Smooth muscle cell of the brain vasculature (primary cell): ENCODE data around the gene GPR3.

Source experiments
- DNase-seq: peaks from one replicate; pipeline ENCODE4 v3.0.0-alpha.2; 2012; ENCODE audit warnings: low read depth, low spot score

GPR3 gene

DNA sequence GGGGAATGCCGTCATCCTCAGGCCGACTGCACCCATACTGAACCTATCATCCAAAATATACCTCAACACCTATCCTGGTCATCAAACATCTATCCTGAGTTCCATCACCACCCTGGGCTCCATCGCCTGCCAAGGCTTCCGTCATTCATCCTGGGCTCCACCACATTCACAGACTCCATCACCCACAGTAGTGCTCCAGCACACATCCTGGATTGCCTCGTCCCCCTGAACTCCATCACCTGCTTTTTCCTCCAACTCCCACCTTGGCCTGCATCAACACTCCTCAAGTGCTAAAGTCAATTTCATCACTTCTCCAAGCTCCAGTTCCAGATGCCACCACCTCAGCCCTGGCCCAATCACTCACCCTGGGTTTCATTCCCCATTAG, 33.5 kb upstream of the GPR3 start:
- no peak for DNase-seq

DNA sequence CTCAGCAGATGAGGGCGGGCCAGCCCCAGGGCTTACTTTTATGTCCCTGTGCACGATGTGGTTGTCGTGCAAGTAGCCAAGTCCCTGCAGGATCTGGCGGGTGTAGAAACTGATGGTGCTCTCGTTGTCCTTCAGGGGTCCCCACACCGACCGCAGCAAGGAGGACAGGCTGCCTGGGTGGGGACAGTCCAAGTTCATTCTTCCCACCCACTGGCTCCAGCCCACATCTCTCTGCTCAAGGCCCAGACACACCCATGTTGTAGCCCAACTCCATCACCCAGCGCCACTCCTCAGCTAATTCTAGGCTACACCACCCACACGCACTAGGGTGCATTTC, 32.6 kb upstream of the GPR3 start:
- no peak for DNase-seq

DNA sequence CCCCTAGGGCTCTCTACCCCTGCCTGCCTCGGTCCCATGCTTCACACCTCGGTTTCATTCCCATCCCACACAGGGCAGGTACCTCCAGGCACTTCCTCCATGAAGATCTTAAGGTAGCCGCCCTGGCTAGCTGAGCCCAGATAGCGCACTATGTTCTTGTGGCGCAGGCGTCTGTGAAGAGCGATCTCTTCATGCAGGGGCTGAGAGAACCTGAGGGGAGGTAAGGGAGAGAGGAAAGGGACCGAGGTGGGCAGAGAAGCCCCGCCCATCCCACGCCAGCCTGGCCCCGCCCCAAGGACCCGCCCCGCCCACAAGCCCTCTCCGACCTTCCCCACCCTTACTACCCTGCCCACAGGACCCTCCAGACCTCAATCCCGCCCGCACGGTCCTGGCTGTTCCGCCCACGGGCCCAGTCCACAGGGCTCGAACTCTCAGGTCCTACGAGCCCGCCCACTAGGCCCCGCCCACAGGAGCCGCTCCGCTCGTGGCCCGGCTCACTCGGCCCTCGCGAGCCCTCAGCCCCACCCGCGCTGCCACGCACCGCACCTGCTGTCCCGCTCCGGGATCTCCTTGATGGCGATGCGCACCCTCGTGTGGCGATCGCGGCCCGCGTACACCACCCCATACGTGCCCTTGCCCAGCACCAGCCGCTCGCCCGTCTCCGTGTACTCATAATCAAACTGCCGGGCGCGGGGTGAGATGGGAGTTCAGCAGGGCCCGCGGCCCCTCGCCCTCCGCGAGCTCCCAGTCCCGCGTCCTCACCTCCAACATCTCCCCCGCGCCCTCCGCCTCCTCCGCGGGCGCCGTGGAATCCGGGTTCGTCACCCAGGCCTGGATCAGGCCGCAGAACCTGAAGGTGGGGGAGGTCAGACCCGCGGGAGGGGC, 32.0 kb upstream of the GPR3 start:
- DNase-seq = no peak

DNA sequence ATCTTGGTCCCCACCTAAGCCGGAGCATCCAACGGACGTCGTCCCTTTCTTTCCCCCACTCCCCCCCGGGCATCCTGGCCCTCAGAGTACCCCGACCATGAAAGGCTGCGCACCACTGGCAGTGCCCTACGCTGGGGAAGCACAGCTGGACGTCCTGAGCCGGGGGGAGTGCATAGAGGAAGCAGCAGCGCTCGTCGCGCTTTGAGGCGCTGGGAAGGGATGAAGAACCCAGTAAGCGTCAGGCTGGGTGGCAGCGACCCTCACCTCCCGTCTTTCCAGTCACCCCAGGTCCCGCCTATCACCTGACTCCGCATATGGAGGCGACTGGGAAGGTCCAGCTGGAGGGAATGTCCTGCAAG, 31.4 kb upstream of the GPR3 start:
- no peak for DNase-seq

DNA sequence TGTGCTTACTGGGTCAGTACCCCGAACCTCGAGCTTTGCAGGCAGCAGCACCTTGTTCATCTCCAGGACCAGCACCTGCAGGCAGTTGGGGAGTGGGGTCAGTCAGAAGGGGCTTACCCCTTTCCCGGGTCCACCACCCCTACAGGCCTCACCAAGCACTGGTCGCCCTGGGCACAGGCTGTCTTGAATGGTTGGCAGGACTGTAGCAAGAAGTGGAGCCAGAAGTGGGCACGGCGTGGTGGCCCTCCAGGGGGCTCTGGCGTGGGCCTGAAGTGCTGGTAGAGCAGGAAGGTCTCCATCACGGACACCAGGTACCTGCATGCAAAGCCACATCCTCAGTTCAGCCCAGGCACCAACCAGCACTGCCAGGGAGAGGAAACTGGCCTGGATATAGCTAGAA, 30.9 kb upstream of the GPR3 start:
- no peak for DNase-seq

DNA sequence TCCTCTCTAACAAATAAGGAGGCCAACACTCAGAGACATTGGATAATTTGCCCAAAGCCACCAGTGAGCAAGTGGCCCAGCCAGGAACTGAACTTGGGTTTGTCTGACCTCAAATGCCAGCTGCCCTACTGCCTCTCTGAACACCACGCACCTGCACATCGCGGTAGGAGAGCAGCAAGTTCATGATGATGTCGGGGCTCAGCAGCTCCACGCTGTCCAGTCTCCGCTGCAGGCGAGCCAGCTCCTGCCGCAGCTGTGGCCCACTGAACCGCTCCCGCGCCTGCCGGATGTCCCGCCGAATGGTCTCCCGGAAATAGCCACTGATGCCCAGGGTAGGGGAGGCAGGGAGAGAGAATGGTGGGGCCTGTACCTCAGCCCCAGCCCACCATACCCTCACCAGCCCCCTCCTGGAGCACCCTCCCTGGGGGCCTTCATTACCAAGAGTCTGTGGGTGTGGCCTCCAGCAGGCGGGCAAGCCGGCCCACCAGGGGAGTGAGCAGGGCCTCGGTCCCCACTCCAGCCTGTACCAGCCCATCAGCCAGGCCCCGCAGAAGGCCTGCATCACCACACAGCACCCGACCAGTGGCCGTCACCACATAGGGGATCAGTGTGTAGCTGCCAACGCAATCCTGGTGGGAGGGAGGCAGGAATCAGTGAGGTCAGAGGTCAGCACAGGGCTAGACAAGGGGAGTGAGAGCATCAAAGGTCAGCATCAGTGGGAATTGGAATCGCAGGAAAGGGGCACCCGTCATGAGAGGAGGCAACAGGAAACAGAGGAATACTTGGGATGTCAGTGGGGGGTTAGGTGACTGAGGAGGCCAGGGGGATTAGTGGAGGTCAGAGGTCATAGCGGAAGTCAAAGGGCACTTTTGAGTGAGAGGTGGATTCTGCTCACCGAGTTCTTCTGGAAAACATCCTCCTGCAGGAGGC, 28.4 kb upstream of the GPR3 start:
- DNase-seq = no peak

DNA sequence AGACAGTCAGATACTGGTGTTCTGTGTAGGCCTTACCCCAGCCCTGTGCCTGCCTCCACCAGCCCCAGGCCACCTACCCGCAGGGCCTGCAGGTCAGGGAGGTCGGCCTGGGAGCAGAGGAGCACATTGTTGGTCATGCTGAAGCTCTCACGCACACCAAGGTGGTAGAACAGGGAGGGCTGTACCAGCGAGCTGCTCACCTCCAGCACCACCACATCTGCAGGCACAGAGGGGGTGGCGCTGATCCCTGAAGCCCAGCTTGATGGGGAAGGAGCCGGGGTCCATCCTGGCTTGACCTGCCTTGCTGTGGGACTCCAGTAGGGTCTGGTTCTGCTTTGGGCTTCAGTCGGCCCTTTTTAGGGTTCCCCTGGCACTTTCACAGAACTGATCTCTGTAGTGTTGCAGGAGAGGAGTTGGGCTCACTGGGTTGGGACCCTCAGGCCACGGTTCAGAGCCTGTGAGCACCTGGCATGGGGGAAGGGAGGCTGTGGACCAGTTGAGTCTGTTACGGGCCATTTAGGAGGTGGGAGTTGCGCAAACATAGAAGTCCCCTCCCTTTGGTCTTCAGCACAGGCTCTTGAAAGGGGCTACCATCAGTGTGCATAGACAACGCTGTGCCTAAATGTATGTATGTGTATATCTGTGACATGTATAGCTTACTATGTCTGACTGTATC, 27.6 kb upstream of the GPR3 start:
- no peak for DNase-seq

DNA sequence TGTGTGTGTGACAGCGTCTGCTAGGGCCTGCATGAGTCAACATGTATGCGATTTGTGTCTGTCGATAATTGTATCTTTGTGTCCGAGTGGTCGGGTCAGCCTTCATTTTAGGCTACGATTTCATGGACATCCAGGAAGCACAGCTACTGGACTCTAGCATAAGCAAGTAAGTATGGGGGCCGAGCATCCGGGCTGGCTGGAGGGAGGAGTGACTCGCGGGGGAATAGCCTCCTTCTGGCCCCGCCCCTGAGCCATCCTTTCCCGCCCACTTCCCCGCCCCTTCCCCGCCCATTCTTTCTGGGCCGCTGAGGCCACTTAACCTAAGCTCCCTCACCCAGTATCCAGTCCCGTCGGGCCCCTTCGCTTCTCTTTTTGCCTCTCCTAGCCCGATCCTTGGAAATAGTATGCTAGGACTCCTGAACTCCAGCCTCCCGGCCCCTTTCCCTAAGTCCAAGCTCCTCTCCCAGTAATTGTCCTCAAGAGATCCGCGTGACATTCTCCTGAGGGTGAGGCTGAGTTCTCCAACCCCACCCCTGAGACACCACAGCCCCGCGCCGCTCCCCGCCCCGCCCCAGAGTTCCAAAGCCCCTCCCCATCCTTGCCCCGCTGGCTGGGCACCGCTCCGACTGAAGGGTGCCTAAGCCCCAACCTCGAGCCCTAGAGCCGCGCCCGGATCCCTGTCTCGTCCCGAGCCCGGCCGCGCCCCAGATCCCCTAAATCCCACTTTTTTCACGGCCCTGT, 26.9 kb upstream of the GPR3 start:
- DNase-seq = peak; percentile 78

DNA sequence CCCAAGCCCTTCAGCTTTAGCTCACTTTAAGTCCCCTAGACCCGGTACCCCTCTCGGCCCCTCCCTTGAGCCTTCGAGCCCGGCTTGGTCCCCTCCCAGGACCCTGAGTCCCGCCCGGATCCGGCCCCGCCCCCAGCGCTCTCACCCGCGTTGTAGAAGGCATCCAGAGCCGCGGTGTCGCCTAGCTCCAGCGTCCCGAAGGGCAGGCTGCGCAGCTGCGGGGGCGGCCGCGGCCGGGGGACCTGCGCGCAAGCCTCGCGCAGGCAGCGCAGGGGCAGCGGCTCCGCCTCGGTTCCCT, 26.4 kb upstream of the GPR3 start:
- DNase-seq = no peak

DNA sequence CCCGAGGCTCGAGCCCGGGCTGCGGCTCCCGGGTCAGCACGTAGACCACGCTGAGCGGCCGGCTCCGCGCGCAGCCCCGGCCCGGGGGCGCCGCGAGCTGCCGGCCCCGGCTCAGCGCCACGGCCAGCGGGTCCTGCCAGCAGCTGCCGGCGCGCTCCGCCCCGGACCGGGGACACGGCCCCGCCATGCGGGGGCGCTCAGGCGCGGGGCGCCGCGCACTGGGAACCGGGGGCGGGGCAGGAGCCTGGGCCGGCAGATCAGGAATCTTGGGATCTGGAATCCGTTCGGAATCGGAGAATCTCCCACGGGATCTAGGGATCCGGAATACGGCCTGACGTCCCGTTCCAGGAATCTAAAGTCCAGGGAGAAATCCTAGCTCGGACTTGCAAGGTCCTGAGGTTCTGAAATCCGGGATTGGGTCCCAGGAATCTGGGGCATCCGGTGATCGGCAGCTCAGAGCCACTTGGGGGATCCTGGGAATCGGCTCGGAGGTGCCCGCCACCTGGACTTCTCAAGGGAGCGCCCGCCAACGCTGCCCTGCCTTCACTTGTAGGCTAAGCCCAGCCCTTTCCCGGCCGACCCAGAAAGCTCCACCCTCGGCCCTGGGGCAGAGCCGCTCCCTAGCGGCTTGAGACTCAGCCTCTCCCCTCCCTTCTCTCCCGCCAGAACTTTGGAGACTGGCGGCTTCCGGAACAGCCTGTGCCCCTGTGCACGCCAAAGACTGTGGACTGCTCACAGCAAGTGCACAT, 25.8 kb upstream of the GPR3 start, which contains the start of gene MAP3K6:
MAP3K6 (minus strand) TSS at position 551 of the 749 bp plus-strand sequence; CDS start at position 187, 364 bp downstream.
- DNase-seq = peak; percentile 41

DNA sequence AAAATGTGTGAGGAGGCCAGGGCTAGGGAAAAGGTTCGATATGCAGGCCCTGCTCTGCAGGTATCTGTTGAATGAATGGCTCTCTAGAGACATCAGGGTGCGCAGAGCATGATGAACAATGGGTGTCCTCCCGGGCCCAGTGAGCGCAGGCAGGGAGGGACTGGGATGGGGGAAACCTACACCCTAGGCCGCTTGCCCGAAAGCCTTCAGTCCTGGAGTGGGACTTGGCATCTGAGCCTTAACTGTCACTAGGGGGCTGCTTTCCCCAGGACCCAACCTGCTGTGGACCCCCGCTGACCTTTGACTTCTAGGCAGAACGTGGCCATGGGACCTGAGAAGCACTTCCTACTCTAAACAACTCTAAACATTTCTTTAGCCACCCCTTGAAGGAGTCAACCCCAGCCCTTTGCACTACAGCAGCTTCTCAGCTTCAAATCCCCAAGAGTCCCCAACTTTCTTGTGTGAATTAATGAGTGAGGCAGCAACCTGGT, 25.2 kb upstream of the GPR3 start:
- no peak for DNase-seq

DNA sequence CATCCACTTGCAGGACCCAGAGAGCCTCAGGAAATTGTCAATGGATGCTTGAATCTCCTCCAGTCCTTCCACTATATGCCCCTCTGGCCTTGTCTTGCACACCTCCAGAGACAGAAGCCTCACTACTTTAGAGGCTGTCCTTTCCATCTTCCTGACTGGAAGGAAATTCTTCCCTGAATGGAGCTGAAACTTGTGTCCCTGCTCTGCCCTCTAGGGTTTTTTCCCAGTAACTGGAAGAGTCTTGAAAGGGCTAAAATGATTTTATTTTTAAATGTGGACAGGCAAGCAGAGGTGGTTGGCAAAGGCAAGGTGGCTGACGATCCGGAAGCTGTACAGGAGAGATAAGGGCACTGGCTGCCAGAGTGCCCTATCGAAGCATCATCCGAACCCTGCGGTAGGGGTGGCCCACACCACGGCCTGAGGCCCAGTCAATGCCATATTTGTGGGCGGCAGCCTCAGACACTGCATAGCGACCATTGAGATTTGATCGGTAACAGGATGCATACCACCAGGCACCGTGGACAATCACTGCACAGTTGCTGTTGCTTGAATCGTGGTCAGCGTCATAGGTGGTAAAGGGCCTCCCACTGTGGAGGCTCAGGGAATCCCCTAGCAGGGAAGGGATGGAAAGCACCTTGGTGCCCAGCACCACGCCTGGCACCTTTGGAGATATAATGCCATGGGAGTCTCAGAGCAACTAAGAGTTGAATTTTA, 23.4 kb upstream of the GPR3 start:
- no peak for DNase-seq

DNA sequence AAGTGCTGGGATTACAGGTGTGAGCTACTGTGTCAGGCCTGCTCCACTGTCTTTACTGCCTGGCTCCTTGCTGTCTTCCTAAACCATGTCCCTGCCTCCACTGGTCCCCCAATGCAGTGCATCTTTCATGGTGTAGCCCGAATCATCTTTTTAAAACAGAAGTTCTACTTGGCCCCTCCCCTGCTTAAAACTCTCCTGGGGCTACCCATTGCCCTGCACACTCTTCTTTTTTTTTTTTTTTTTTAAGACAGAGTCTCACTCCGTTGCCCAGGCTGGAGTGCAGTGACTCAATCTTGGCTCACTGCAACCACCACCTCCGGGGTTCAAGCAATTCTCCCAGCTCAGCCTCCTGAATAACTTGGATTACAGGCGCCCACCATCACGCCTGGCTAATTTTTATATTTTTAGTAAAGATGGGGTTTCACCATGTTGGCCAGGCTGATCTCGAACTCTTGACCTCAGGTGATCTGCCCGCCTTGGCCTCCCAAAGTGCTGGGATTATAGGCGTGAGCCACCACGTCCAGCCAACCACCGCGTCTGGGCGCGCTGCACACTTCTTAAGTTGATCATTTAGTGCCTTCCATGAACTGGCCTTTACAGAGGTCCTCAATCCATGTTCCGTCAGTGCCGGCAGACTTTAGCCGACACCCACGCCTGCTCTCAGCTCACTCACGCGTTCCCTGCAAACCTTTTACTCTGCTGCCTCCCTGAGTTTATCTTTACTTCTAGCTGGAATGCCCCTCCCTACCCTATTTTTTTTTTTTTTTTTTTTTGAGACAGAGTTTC, 20.2 kb upstream of the GPR3 start:
- no peak for DNase-seq

DNA sequence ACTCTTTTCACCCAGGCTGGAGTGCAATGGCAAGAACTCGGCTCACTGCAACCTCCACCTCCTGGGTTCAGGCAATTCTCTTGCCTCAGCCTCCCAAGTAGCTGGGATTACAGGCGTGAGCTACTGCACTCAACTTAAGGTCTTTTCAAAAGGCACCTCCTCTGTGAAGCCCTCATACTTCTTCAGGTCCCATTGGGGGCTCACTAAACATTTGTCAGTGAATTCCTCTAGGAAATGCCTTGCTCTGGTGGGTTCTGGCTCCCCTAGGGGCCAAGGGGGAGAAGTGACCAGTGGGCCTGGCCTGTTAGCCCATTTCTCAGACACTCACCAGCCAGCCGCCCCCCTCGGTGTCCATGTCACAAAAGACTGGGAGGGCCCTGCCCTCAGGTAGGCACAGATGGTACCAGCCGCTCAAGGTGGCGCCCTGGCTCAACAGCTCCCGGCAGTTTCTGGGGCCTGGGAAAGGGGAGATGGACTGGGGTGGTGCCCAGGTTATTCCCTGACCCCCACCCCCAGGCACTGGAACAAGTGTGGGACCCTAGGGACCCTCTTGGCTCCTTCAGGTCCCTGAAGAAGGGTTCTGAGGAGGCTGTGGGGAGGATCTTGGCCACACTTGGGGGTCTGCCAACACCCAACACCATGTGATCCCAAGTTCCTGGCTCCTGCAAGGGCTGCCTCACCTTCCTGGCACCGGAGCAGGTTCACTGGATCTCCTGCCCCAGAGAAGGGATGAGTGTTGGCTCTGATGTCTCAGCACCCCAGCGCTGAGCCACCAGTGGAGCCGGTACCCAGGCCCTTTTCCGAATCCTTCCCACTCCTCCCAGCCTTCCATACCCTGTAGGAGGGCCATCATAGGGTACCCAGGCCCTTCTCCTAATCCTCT, 19.4 kb upstream of the GPR3 start:
- DNase-seq = no peak

DNA sequence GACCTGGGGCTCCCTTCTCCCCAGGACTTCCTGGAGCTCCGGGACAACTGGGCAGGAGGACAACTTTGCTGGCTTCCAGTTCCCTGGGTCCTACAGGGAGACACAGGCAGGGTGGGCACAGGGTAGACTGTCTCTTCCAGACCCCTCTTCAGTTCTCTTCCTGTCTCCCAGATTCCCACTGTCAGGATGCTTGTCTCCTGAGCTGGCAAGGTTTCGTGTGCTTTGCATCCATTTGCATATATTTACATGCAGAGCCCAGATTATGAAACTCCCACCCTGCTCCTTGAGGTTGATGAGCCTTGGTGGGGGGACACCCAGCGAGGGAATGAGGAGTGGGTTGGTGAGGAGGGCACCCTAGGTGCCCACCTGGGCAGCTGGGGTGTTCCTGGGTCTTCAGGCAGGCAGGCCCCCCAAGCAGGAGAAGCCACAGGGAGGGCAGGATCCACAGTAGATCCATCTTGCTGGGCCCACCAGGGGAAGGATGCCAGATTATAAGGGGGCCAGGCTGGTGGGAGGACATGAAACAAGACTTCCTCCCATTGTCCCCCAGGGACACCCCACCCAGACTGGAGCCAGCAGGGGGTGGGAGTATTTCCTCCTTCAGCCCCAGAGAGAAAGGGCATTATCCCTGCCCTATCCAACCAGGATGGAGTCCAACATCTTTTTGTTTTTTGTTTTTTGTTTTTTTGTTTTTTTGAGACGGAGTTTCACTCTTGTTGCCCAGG, 17.9 kb upstream of the GPR3 start, which contains the start of gene FCN3:
FCN3 (minus strand) TSS at position 463 of the 725 bp plus-strand sequence; CDS start at position 457, 6 bp downstream.
- no peak for DNase-seq

DNA sequence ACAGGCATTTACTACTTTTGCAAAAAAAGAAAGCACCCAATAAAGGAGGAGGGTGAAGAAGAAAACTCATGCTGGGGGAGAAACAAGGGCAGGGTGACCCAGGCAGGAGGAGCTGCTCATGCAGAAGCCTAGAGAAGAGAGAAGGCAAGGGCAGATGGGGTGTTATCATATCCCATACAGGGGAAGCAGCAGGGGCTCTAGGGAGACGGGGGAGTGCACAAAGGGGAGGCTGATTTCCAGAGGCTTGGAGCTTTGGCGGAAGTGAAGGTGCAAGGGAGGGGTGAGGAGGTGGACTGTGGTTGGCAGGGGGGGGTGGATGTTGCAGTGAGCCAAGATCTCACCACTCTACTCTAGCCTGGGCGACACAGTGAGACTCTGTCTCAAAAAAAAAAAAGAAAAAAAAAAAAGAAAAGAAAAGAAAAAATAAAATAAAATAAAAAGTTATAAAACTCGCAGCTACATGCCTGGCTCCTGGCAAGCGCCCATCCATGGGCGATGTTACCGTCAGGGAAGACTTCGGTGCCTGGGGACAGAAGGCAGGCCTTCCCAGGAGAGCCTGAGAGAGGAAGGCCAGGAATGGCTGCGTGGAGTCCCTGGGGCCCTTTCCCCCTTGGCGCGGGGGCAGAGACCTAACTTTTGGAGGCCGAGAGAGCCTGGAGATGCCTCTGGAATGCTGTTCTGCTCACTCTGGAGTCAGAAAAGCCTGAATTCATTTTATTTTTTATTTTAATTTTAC, 14.5 kb upstream of the GPR3 start:
- no peak for DNase-seq
